Karpas-422 (cell line): ENCODE data around the gene MAP3K13. TPM values are rescaled to one million over a fixed set of nuclear protein-coding genes. Genes with fewer than 3 reads are reported as not detected.
"Not testable (repeated sequence)": the region's sequence is repeated elsewhere in the genome, so short reads cannot be mapped to it uniquely, and the experiment has no call there.

Source experiments
- DNase-seq: peaks from one replicate; pipeline ENCODE4 v3.0.0-alpha.2; 2015
- H2AFZ ChIP-seq: fragments of 200-600 bp; sonication (generic); 2 replicates; pipeline ENCODE4 v1.6.1; 2014; ENCODE audit warnings: antibody characterized with exemption, low read length, mixed read lengths
- H3K27ac ChIP-seq: fragments of 200-600 bp; sonication (generic); 2 replicates; pipeline ENCODE4 v1.5.1; 2014; ENCODE audit warnings: mild to moderate bottlenecking, low read length, moderate library complexity
- H3K27me3 ChIP-seq: fragments of 200-600 bp; sonication (generic); 2 replicates; pipeline ENCODE4 v1.6.1; 2014; ENCODE audit warnings: low read length, mixed read lengths
- H3K36me3 ChIP-seq: fragments of 200-600 bp; sonication (generic); 2 replicates; pipeline ENCODE4 v1.6.1; 2014; ENCODE audit warnings: low read length, mixed read lengths; ENCODE audit not compliant: insufficient read depth
- H3K4me1 ChIP-seq: fragments of 200-600 bp; sonication (generic); 2 replicates; pipeline ENCODE4 v1.6.1; 2014; ENCODE audit warnings: mild to moderate bottlenecking, low read length, mixed read lengths
- H3K4me2 ChIP-seq: fragments of 200-600 bp; sonication (generic); 2 replicates; pipeline ENCODE4 v1.6.1; 2014; ENCODE audit warnings: low read length, low read depth, mild to moderate bottlenecking; ENCODE audit not compliant: poor library complexity, severe bottlenecking
- H3K4me3 ChIP-seq: fragments of 200-600 bp; sonication (generic); 2 replicates; pipeline ENCODE4 v1.5.1; 2014; ENCODE audit warnings: mild to moderate bottlenecking, antibody characterized with exemption, low read length, mixed read lengths
- H3K79me2 ChIP-seq: fragments of 200-600 bp; sonication (generic); 2 replicates; pipeline ENCODE4 v1.6.1; 2014; ENCODE audit warnings: mild to moderate bottlenecking, low read length, mixed read lengths
- H3K9ac ChIP-seq: fragments of 200-600 bp; sonication (generic); 2 replicates; pipeline ENCODE4 v1.6.0; 2014; ENCODE audit warnings: low read length
- H3K9me2 ChIP-seq: fragments of 200-600 bp; sonication (generic), shearing (Covaris generic); replicated peaks from 2 replicates; pipeline ENCODE4 v1.6.0; 2014; ENCODE audit warnings: mild to moderate bottlenecking, low read length, moderate library complexity; ENCODE audit not compliant: insufficient read depth
- H3K9me3 ChIP-seq: fragments of 300-700, 200-600 bp; sonication (generic); 2 replicates; pipeline ENCODE4 v1.6.1; 2014; ENCODE audit warnings: low read length, mixed read lengths
- H4K20me1 ChIP-seq: fragments of 200-600 bp; sonication (generic); 2 replicates; pipeline ENCODE4 v1.6.1; 2014; ENCODE audit warnings: mild to moderate bottlenecking, antibody characterized with exemption, low read length, low read depth; ENCODE audit not compliant: insufficient read depth
- total RNA-seq: library from RNA; depleted of rRNA; stranded (reverse); fragments of >200 nt; shearing (Covaris generic); gene quantifications from 2 replicates; pipeline ENCODE4 v1.2.3, GENCODE V29; 2014; ENCODE audit warnings: low replicate concordance

MAP3K13 gene
- total RNA-seq, 1 experiment from 2014 or later = 0.19 TPM

- DNase-seq = no peak
- Histone ChIP-seq H3K9me3 (no peaks in the 10 kb centered on the region), H3K27me3 (0 out of 2 replicates have a peak, but pooled peaks cover 3% of the 10 kb centered on the region), H4K20me1 (no peaks in the 10 kb centered on the region), H3K4me3 (no peak overlapping the region), H3K4me1 (no peaks in the 10 kb centered on the region), H3K27ac (no peak overlapping the region), H3K9me2 (no peaks in the 10 kb centered on the region), H2AFZ (no peak overlapping the region), H3K9ac (no peak overlapping the region), H3K4me2 (no peak overlapping the region), H3K79me2 (no peaks in the 10 kb centered on the region), H3K36me3 (no peaks in the 10 kb centered on the region)
Measured at GRCh38 chr3:185371306-185372074, 8.6 kb downstream of the MAP3K13 start.

- no peaks in the 10 kb centered on the region for H3K9me3 ChIP-seq
Measured at GRCh38 chr3:185381320-185382058, 18.6 kb downstream of the MAP3K13 start.

GRCh38 chr3:185382154-185382553 is 19.2 kb downstream of the MAP3K13 start:
- Histone ChIP-seq H3K4me3 (no peak overlapping the region), H4K20me1 (no peaks in the 10 kb centered on the region), H3K27ac (no peak overlapping the region), H3K9ac (no peak overlapping the region), H2AFZ (no peak overlapping the region), H3K79me2 (no peaks in the 10 kb centered on the region), H3K4me2 (no peak overlapping the region), H3K9me3 (no peaks in the 10 kb centered on the region), H3K27me3 (no peaks in the 10 kb centered on the region), H3K36me3 (no peaks in the 10 kb centered on the region), H3K4me1 (no peaks in the 10 kb centered on the region), H3K9me2 (no peaks in the 10 kb centered on the region; the same call in 1 of the 2 replicates)
- DNase-seq = no peak

More at GRCh38 chr3:185381320-185382058, 18.6 kb downstream of the MAP3K13 start:
- H3K9me2 ChIP-seq = no peaks in the 10 kb centered on the region; the same call in 1 of the 2 replicates
- no peak overlapping the region for H2AFZ ChIP-seq
- H3K4me3 ChIP-seq = no peak overlapping the region
- no peak for DNase-seq
- no peaks in the 10 kb centered on the region for H3K4me1 ChIP-seq
- no peaks in the 10 kb centered on the region for H3K36me3 ChIP-seq
- no peak overlapping the region for H3K9ac ChIP-seq
- H4K20me1 ChIP-seq = no peaks in the 10 kb centered on the region
- no peaks in the 10 kb centered on the region for H3K27me3 ChIP-seq
- H3K4me2 ChIP-seq = no peak overlapping the region
- no peaks in the 10 kb centered on the region for H3K79me2 ChIP-seq
- no peak overlapping the region for H3K27ac ChIP-seq

- H3K79me2 ChIP-seq, H3K9me3 ChIP-seq: not testable (repeated sequence)
Measured at GRCh38 chr3:185386515-185386914, 23.6 kb downstream of the MAP3K13 start.

GRCh38 chr3:185387646-185388045 is 24.7 kb downstream of the MAP3K13 start:
- Histone ChIP-seq H3K9me3 (no peaks in the 10 kb centered on the region), H3K9ac (no peak overlapping the region), H3K27me3 (no peaks in the 10 kb centered on the region), H3K4me1 (no peaks in the 10 kb centered on the region), H3K27ac (no peak overlapping the region), H4K20me1 (no peaks in the 10 kb centered on the region), H3K4me3 (no peak overlapping the region), H3K9me2 (no peaks in the 10 kb centered on the region), H3K4me2 (no peak overlapping the region), H3K36me3 (no peaks in the 10 kb centered on the region), H2AFZ (no peak overlapping the region), H3K79me2 (no peaks in the 10 kb centered on the region)
- DNase-seq = no peak

More at GRCh38 chr3:185386515-185386914, 23.6 kb downstream of the MAP3K13 start:
- H3K27me3 ChIP-seq, H3K4me1 ChIP-seq, H3K4me3 ChIP-seq, H4K20me1 ChIP-seq, H3K9me2 ChIP-seq, H3K9ac ChIP-seq, DNase-seq, H2AFZ ChIP-seq, H3K4me2 ChIP-seq, H3K27ac ChIP-seq, H3K36me3 ChIP-seq: not testable (repeated sequence)

GRCh38 chr3:185393055-185393454 is 30.1 kb downstream of the MAP3K13 start:
- H3K36me3 ChIP-seq = no peaks in the 10 kb centered on the region
- H4K20me1 ChIP-seq = no peaks in the 10 kb centered on the region
- H3K9me2 ChIP-seq = no peaks in the 10 kb centered on the region
- H3K79me2 ChIP-seq = no peaks in the 10 kb centered on the region
- H3K4me1 ChIP-seq = no peaks in the 10 kb centered on the region
- no peaks in the 10 kb centered on the region for H3K9me3 ChIP-seq
- DNase-seq = no peak
- H3K4me3 ChIP-seq = no peak overlapping the region
- H3K4me2 ChIP-seq = no peak overlapping the region
- H3K27me3 ChIP-seq = no peaks in the 10 kb centered on the region
- no peak overlapping the region for H2AFZ ChIP-seq
- H3K27ac ChIP-seq = no peak overlapping the region
- no peak overlapping the region for H3K9ac ChIP-seq

- no peak overlapping the region for H3K27ac ChIP-seq
- H3K4me3 ChIP-seq = no peak overlapping the region
- no peaks in the 10 kb centered on the region for H3K36me3 ChIP-seq
- no peak overlapping the region for H2AFZ ChIP-seq
- H3K4me2 ChIP-seq = no peak overlapping the region
- no peaks in the 10 kb centered on the region for H3K9me3 ChIP-seq
- no peaks in the 10 kb centered on the region for H3K4me1 ChIP-seq
- H3K79me2 ChIP-seq = no peaks in the 10 kb centered on the region
- no peaks in the 10 kb centered on the region for H4K20me1 ChIP-seq
- H3K9me2 ChIP-seq = no peaks in the 10 kb centered on the region
- H3K9ac ChIP-seq = no peak overlapping the region
- no peaks in the 10 kb centered on the region for H3K27me3 ChIP-seq
- no peak for DNase-seq
Measured at GRCh38 chr3:185397676-185398075, 34.7 kb downstream of the MAP3K13 start.
